ENCODE data around the gene ATP6V1E1.
"Not testable (repeated sequence)": the region's sequence is repeated elsewhere in the genome, so short reads cannot be mapped to it uniquely, and the experiment has no call there.

The ATP6V1E1 gene

GRCh38 chr22:17648569-17648968 is 20.0 kb upstream of the ATP6V1E1 start:
- Histone ChIP-seq H3K4me3 (ENCODE audit: low read length, poor library complexity, severe bottlenecking) (no peak overlapping the region), H3K36me3 (ENCODE audit: insufficient read depth, low read length) (no peaks in the 10 kb centered on the region), H3K4me1 (ENCODE audit: insufficient read depth, low read length, poor library complexity, severe bottlenecking) (no peaks in the 10 kb centered on the region), H3F3A (ENCODE audit: low read depth) (no peaks in the 10 kb centered on the region), H3K9me3 (ENCODE audit: insufficient read depth, low read depth, low read length) (no peaks in the 10 kb centered on the region), H2AFZ (ENCODE audit: low read length) (no peak overlapping the region), H3K9ac (ENCODE audit: low read depth, low read length, poor library complexity, severe bottlenecking) (no peak overlapping the region), H3K4me2 (ENCODE audit: low read depth, low read length, poor library complexity, severe bottlenecking) (no peak overlapping the region), H3K9me2 (replicated peaks; ENCODE audit: low read depth, low read length) (no peaks in the 10 kb centered on the region), H3K79me2 (ENCODE audit: insufficient read depth, low read length) (no peaks in the 10 kb centered on the region), H3K27me3 (ENCODE audit: insufficient read depth, low read length, poor library complexity, severe bottlenecking) (no peaks in the 10 kb centered on the region), H4K20me1 (ENCODE audit: insufficient read depth, low read length, poor library complexity, severe bottlenecking) (no peaks in the 10 kb centered on the region)
- TF ChIP-seq EZH2phosphoT487 (IDR thresholded peaks at IDR 0.05; ENCODE audit: borderline replicate concordance) (no peak), CTCF (conservative IDR thresholded peaks at IDR 0.05; ENCODE audit: low read length) (no peak)

- H2AFZ ChIP-seq (ENCODE audit: low read length) = no peak overlapping the region
- H3K36me3 ChIP-seq (ENCODE audit: insufficient read depth, low read length) = no peaks in the 10 kb centered on the region
- H3F3A ChIP-seq (ENCODE audit: low read depth) = no peaks in the 10 kb centered on the region
- H3K4me3 ChIP-seq (ENCODE audit: low read length, poor library complexity, severe bottlenecking) = no peak overlapping the region
- H3K4me2 ChIP-seq (ENCODE audit: low read depth, low read length, poor library complexity, severe bottlenecking) = no peak overlapping the region
- no peaks in the 10 kb centered on the region for H3K9me3 ChIP-seq (ENCODE audit: insufficient read depth, low read depth, low read length)
- no peaks in the 10 kb centered on the region for H3K27me3 ChIP-seq (ENCODE audit: insufficient read depth, low read length, poor library complexity, severe bottlenecking)
- no peaks in the 10 kb centered on the region for H3K4me1 ChIP-seq (ENCODE audit: insufficient read depth, low read length, poor library complexity, severe bottlenecking)
- H3K79me2 ChIP-seq (ENCODE audit: insufficient read depth, low read length) = no peaks in the 10 kb centered on the region
- H3K9me2 ChIP-seq (replicated peaks; ENCODE audit: low read depth, low read length) = no peaks in the 10 kb centered on the region
- no peaks in the 10 kb centered on the region for H4K20me1 ChIP-seq (ENCODE audit: insufficient read depth, low read length, poor library complexity, severe bottlenecking)
- no peak overlapping the region for H3K9ac ChIP-seq (ENCODE audit: low read depth, low read length, poor library complexity, severe bottlenecking)
- no peak for TF ChIP-seq CTCF (conservative IDR thresholded peaks at IDR 0.05; ENCODE audit: low read length)
- TF ChIP-seq EZH2phosphoT487 (IDR thresholded peaks at IDR 0.05; ENCODE audit: borderline replicate concordance) = no peak
These were observed 19.4 kb upstream of the ATP6V1E1 start for GRCh38 chr22:17647991-17648390.

- Histone ChIP-seq H3K27me3 (ENCODE audit: insufficient read depth, low read length, poor library complexity, severe bottlenecking) (no peaks in the 10 kb centered on the region), H3K36me3 (ENCODE audit: insufficient read depth, low read length) (no peaks in the 10 kb centered on the region), H3K4me3 (ENCODE audit: low read length, poor library complexity, severe bottlenecking) (no peak overlapping the region), H3K79me2 (ENCODE audit: insufficient read depth, low read length) (no peaks in the 10 kb centered on the region), H3K4me2 (ENCODE audit: low read depth, low read length, poor library complexity, severe bottlenecking) (no peak overlapping the region), H3K4me1 (ENCODE audit: insufficient read depth, low read length, poor library complexity, severe bottlenecking) (no peaks in the 10 kb centered on the region), H3K9ac (ENCODE audit: low read depth, low read length, poor library complexity, severe bottlenecking) (no peak overlapping the region), H3K9me2 (replicated peaks; ENCODE audit: low read depth, low read length) (no peaks in the 10 kb centered on the region), H3F3A (ENCODE audit: low read depth) (no peaks in the 10 kb centered on the region), H3K9me3 (ENCODE audit: insufficient read depth, low read depth, low read length) (no peaks in the 10 kb centered on the region), H4K20me1 (ENCODE audit: insufficient read depth, low read length, poor library complexity, severe bottlenecking) (no peaks in the 10 kb centered on the region), H2AFZ (ENCODE audit: low read length) (no peak overlapping the region)
- TF ChIP-seq EZH2phosphoT487 (IDR thresholded peaks at IDR 0.05; ENCODE audit: borderline replicate concordance) = no peak
- no peak for TF ChIP-seq CTCF (conservative IDR thresholded peaks at IDR 0.05; ENCODE audit: low read length)
These were observed 18.9 kb upstream of the ATP6V1E1 start for GRCh38 chr22:17647452-17647851.

- not testable (repeated sequence) for H3K27me3 ChIP-seq (ENCODE audit: insufficient read depth, low read length, poor library complexity, severe bottlenecking); H3K9me2 ChIP-seq (replicated peaks; ENCODE audit: low read depth, low read length); H3F3A ChIP-seq (ENCODE audit: low read depth); H3K9me3 ChIP-seq (ENCODE audit: insufficient read depth, low read depth, low read length); H3K4me2 ChIP-seq (ENCODE audit: low read depth, low read length, poor library complexity, severe bottlenecking); H3K4me3 ChIP-seq (ENCODE audit: low read length, poor library complexity, severe bottlenecking); H3K9ac ChIP-seq (ENCODE audit: low read depth, low read length, poor library complexity, severe bottlenecking); H3K36me3 ChIP-seq (ENCODE audit: insufficient read depth, low read length); H4K20me1 ChIP-seq (ENCODE audit: insufficient read depth, low read length, poor library complexity, severe bottlenecking); H2AFZ ChIP-seq (ENCODE audit: low read length)
- Histone ChIP-seq H3K79me2 (ENCODE audit: insufficient read depth, low read length) (peaks cover 26% of the 10 kb centered on the region), H3K4me1 (ENCODE audit: insufficient read depth, low read length, poor library complexity, severe bottlenecking) (peaks cover 14% of the 10 kb centered on the region)
These were observed 13.8 kb upstream of the ATP6V1E1 start for GRCh38 chr22:17642357-17642756.

Data from Loucy (cell line).